Hematopoietic multipotent progenitor cell (in vitro differentiated cells): ENCODE results near the gene FBXL19. TPM values are rescaled to one million over a fixed set of nuclear protein-coding genes. Genes with fewer than 3 reads are reported as not detected.
A peak's percentile ranks its signal among the peaks of the same experiment; 100 is the strongest.
"Not testable (repeated sequence)": the region's sequence is repeated elsewhere in the genome, so short reads cannot be mapped to it uniquely, and the experiment has no call there.

Experiments
- DNase-seq, 3 donors: peaks; one replicate each; pipeline ENCODE4 v3.0.0-alpha.2; 2011 to 2015; ENCODE audit warnings: low read depth in 2 of 3, low spot score in 2 of 3
- total RNA-seq: library from RNA; depleted of rRNA; stranded (reverse); fragments of >200 nt; gene quantifications from one replicate; pipeline ENCODE4 v1.2.3, GENCODE V29; 2012

The FBXL19 gene
- 38.0 TPM for total RNA-seq

GRCh38 chr16:30923554-30924075 is at the start of gene FBXL19:
TSS of gene FBXL19 (plus strand) at chr16:30923572. CDS start at chr16:30925755, 2,183 bp downstream.
- DNase-seq = no peak

- DNase-seq = no peak
Observed at GRCh38 chr16:30874244-30874820, 49.0 kb upstream of the FBXL19 start.

DNA sequence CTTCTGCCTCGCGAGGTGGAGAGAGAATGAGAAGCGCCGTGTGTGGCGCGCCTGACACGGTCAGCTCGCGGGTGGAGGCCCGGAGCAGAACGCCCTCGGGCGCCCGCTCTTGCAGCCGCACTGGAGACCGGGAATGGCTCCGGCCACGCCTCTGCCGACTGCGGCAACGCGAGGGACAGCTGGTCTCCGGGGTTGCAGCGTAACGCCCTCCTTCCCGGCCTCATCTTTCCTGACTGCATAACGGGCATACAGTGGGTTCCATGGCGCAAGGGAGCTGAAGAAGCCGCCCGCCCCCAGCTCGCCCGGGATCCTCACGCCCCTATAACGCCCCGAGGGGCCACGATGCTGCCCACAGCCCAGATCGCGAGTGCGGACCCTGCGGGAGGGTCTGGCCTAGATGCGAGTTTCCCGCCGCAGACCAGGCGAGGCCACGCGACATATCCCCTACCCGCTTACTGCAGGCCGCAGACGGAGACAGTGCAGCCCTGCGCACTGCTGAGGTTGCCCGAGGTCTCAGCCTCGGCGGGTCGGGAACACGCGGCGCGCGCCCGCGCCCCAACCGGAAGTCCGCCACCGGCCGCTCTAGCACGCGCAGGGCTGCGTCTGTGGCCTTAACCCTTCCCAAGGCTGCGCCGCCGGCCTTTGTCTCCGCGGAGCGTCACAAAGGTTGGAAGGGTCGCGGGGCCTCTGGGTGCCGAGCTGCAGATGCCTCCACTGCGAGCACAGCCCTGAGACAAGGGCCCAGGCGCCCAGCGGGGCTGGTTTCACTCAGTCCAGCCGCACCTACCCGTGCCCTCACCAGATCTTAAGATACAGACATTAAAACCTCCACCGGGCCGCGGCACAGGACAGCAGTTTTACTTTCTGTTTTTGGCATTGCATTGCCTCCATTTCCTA is 48.3 kb upstream of the FBXL19 start:
- DNase-seq = peak; percentile 80 to 92 (median 89)

DNA sequence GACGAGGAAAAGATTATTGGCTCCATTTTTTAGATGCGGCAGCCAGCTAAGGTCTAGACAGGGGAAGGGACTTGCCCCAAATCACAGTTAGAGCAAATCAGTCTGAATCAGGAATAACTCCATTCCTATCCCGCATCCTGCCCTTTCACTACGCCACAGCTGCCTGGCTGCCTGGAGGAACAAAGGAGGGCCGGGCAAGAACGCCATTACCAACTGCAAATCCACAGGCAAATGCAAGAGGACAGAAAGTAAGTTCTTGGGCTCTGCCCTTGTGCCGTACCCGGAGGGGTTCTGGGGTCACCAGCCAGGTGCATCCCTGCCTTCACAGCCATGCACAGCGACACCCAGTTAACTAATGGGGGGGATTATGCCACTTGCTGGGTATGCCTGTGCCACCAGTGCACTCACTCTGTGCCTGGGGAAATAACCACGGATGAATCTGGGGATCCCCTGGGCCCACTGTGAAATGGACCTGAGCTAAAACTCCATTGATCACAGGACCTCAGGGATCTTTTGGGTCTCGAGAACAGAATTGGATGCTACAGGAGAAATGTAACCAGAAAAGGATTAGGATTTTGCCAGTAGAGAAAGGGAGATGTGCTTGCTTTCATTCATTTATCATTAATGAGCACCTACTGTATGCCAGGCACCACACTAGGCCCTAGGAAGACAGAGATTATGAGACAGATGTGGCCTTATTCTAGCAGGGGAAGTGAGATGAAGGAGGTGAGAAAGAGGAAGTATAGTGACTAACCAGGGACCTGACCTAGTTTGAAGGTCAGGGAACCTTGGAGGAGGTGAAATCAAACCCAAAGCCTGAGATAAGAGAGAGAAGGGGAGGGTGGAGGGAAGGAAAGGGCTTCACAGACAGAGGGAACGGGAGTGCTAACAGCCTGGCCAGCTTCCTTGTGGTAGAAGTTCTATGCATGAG is 47.2 kb upstream of the FBXL19 start:
- peak in 2 of 3 donors; percentile 52 to 55 for DNase-seq

DNA sequence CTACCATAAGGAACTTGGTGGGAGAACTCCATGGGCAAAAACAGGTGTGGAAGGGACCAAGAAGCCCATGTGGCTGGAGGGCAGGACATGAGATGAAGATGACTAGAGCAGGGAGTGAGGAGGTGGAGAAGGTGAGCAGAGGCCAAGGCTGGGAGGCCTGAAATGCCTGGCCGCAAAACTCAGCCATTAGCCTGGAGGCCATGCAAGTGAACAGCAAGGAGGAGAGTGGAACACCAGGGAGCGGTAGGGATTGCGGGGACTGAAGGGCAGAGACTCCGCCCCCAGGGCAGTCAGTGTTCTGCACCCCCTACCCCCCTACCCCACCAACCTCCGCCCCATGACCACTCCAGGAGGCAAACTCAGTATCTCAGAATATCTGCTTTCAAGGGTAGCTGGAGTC is 46.5 kb upstream of the FBXL19 start:
- no peak for DNase-seq

DNA sequence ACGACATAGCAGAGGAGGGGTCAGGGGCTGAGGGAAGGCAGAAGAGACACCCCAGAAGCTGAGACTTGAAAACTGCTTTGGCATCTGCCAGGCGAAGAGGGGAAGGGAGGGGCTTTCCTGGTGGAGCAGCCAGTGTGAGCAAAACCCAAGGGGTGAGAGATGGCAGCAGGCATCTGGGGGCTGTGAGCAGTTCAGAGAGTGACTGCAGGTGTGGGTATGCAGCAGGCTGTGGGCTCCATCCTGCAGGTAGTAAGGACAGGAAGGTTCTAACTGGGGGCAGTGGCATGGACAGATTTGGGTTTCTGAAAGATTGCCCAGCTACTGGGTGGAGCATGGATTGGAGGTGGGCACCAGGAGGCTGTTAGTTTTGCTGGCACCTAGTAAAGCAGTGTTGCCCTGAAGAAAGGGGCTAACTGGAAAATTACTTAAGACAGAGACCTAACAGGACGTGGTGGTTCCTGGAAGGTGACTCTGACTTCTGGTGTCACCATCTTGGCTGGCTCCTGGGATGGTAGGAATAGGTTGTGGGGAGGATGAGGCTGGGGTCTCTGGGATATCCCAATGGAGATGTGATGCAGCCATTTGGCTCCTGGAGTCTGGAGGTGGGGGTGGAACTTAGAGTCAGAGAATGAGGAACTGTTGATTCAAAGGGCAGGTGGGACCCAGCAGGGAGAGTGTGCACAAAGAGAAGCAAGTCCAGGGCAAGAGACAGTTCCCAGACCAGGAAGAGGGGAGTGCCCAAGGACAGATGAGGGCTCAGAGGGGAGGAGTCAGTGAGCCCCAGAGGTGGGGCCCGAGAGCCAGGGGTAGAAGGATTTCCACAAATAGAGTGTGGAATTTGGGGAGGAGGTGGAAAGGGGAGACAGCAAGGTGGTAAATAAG is 40.7 kb upstream of the FBXL19 start:
- DNase-seq = no peak

GRCh38 chr16:30884760-30885159 is 38.6 kb upstream of the FBXL19 start:
- no peak for DNase-seq

DNA sequence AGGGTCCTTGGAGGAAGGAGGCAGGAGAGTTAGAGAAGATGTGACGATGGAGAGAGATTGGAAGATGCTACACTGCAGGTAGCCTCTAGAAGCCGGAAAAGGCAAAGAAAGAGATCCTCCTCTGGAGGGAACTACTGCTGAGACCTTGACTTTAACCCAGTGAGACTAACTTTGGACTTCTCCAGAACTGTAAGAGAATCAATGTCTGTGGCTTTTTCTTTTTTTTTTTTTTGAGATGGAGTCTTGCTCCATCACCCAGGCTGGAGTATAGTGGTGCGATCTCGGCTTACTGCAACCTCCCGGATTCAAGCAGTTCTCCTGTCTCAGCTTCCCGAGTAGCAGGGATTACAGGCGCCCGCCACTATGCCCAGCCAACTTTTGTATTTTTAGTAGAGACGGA is 38.2 kb upstream of the FBXL19 start:
- DNase-seq = no peak

GRCh38 chr16:30886145-30886544 is 37.2 kb upstream of the FBXL19 start:
- no peak for DNase-seq

GRCh38 chr16:30887927-30888326 is 35.4 kb upstream of the FBXL19 start:
- no peak for DNase-seq

DNA sequence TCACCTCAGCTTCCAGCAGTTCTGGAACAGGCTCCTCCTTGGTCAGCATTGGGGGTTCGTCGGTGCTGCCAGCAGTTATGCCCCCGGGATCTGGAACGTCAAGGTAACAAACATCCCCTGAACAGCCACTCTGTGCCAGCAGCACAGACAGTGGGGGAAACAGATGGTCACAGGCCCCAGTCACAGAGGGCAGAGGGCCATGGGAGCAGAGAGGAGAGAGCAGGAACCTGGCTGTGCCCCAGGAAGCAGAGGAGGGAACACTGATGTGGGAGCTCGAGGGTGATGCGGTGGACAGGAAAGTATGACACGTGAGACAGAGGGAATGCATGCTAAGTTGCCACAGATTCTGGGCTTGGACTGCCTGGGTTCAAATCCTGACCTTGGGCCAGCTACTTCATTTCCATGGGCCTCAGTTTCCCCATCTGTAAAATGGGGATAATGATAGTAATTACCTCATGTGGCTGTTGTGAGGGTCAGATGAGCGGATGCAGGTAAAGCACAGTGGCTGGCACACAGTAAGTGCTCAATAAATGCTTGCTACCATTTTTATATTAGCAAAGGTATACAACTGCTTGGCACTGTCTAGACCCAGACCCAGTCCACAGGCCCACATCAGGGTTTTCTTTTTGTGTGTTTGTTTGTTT is 34.4 kb upstream of the FBXL19 start:
- DNase-seq = no peak

DNA sequence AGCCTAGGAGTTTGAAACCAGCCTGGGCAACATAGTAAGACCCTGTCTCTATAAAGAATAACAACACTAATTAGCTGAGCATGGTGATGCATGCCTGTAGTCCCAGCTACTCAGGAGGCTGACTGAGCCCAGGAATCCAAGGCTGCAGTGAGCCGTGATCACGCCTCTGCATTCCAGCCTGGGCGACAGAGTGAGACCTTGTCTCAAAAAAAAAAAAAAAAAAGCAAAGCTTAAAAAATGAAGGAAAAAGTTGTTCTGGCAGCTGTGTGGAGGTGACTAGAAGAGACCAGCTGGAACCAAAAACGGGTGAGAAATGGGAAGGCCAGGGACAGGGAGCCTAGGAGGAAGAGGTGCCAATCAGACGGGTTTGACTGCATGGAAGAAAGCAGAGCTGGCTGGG is 33.7 kb upstream of the FBXL19 start:
- no peak for DNase-seq

GRCh38 chr16:30891043-30891823 is 32.1 kb upstream of the FBXL19 start:
- DNase-seq = not testable (repeated sequence)

GRCh38 chr16:30892670-30893416 is 30.5 kb upstream of the FBXL19 start:
- DNase-seq = no peak

DNA sequence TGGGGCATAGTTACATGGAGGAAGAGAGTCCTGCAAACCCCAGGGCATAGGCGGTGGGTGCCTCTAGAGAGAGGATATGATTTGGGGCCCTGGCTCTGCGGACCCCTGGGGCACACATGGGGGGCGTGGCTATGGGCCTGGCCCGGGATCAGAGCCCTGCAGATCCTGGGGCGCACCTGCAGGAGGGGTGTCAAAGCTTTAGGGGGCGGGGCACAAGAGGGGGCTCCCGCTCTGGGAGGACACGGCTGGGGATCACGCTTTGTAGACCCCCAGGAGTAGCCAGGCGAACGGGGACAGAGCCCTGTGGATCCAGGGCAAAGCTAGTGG is 30.0 kb upstream of the FBXL19 start:
- DNase-seq = peak in 2 of 3 donors; percentile 29 to 32

- DNase-seq = peak in 2 of 3 donors; percentile 86 to 87
Observed at GRCh38 chr16:30893744-30894539, 29.4 kb upstream of the FBXL19 start, which contains the start of gene BCL7C. TSS of gene BCL7C (minus strand) at chr16:30894077. CDS start at chr16:30893944, 133 bp downstream.
